ENCODE measurements around the gene EGF. TPM values are rescaled to one million over a fixed set of nuclear protein-coding genes. Genes with fewer than 3 reads are reported as not detected.
A peak's percentile ranks its signal among the peaks of the same experiment; 100 is the strongest.
"Not testable (repeated sequence)": the region's sequence is repeated elsewhere in the genome, so short reads cannot be mapped to it uniquely, and the experiment has no call there.

Gene EGF
- total RNA-seq, 2 donors from 2014 or later = 8.3 to 12.4 TPM

- ATAC-seq; DNase-seq; intact Hi-C loops (cut with DNase I): not testable (repeated sequence)
Observed at GRCh38 chr4:109949099-109949718, 36.5 kb downstream of the EGF start.

- ATAC-seq = no peak
- intact Hi-C loops (cut with DNase I) = no loop called here
- no peak for DNase-seq
Observed at GRCh38 chr4:109952612-109953011, 39.9 kb downstream of the EGF start.

DNA sequence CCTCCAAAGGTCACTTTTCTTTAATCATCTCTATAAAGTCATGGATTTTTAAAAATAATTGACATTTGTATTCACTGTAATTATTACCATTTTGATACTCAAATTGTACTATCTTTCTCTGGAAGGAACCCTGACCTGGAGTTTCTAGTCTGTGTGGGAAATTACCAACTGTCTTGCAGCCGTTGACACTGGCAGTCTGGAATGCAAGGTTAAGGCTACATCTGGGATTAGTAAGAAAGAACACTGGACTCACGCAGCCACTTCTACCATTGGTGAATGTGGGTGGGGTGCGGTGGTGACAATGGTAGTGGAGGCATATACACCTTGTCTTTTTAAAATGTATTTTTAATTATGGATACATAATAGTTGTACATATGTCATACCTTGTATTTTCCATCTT, 40.9 kb downstream of the EGF start:
- intact Hi-C loops (cut with DNase I) = no loop called here

DNA sequence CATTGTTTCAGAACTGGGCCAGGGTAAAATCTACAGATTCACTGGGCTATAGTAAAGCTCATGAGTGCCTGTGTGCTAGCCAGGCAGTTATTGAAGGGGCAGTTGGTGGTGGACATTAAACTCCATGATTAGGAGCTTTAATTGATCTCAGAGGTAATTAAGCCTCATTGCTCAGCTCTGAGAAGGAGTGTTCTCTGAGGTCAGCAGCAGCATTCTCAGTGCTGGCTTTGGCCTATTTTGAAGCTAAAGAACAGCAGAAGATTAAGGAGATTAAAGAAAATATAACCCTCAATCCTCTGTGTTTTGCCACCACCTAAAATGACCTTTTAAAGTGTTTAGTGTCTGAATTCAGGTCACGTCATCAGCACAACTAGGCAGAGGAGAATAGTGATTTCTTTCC, 42.5 kb downstream of the EGF start:
- ATAC-seq (no peak), DNase-seq (no peak)
- intact Hi-C loops (cut with DNase I) = no loop called here

More for the DNA sequence above, 40.9 kb downstream of the EGF start:
- DNase-seq (no peak), ATAC-seq (no peak)

DNA sequence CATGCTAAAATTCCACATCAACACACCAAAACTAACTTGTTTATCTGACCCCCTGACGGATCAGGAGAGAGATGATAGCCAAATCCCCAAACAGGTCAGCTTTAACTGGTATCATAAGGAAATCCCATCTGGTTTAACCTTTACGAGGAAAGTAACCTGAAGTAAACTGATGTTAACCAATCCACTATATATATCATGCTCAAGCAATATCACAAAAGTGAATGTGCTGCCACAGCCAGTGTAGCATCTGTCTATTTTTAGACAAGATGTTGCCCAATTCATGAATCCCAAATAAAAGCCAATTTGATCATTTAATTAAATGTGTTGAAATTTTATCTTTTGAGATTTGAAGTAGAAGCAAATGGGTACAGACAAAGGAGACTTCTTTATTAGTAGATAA, 44.5 kb downstream of the EGF start:
- intact Hi-C loops (cut with DNase I) = no loop called here
- ATAC-seq (no peak), DNase-seq (no peak)

GRCh38 chr4:109959195-109959594, 46.5 kb downstream of the EGF start:
- DNase-seq (no peak), ATAC-seq (no peak)
- intact Hi-C loops (cut with DNase I) = no loop called here

- DNase-seq = no peak
- intact Hi-C loops (cut with DNase I) = no loop called here
- no peak for ATAC-seq
Observed at GRCh38 chr4:109962401-109962800, 49.7 kb downstream of the EGF start.

GRCh38 chr4:109966891-109967481, 54.3 kb downstream of the EGF start:
- ATAC-seq (no peak), DNase-seq (no peak)
- intact Hi-C loops (cut with DNase I) = no loop called here

- no peak for DNase-seq
- intact Hi-C loops (cut with DNase I) = no loop called here
- no peak for ATAC-seq
Observed at GRCh38 chr4:109967798-109968520, 55.3 kb downstream of the EGF start.

GRCh38 chr4:109969087-109969486, 56.4 kb downstream of the EGF start:
- intact Hi-C loops (cut with DNase I) = no loop called here
- ATAC-seq (no peak), DNase-seq (no peak)

DNA sequence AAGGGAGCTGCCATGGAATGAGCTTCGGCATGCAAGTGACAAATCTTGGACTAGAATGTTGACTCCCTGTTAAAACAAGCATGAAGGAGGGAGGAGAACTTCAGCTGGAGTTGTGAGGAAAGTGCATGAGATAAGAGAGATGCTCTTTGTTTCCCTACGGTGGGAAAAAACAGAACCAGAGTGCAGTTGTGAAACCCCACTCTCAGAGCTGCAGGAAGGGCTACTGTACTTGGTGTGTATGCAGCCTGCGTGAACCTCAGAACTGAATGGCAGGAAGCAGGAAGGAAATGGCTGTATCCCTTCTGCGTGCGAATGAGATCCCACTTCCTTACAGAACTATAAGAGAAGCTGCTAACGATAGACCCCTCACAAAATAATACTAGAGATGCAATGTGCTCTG, 57.2 kb downstream of the EGF start:
- ATAC-seq = no peak
- intact Hi-C loops (cut with DNase I) = loop anchor here in 1 of 2 donors (10.0 kb wide), 1 partner anchor 145 kb away; the partner anchor contains the start of gene RRH
- DNase-seq = no peak

- ATAC-seq (no peak), DNase-seq (no peak)
- intact Hi-C loops (cut with DNase I) = loop anchor here in 1 of 2 donors (10.0 kb wide), 1 partner anchor 148 kb away; the partner anchor contains the start of gene RRH
Observed at GRCh38 chr4:109972786-109973528, 60.3 kb downstream of the EGF start.

DNA sequence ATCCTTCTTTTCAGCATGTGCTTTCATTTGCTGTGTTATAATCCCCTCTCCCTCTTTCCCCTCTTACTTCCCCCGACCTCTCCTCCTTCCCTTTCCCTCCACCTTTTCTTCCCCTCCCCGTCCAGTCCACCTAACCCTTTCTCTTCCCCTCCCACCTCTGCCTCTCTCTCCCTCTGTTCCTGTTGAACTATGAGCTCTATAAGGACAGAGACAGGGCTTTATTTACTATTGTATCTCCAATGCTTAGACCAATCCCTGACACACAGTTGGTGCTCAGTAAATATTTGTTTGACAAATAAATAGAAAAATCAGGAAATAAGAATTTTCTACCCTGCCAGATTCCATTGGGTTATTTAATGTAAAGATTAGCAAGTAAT, 60.8 kb downstream of the EGF start:
- intact Hi-C loops (cut with DNase I) = loop anchor here in 1 of 2 donors (10.0 kb wide), 1 partner anchor 149 kb away; the partner anchor contains the start of gene RRH
- ATAC-seq (no peak), DNase-seq (no peak)

DNA sequence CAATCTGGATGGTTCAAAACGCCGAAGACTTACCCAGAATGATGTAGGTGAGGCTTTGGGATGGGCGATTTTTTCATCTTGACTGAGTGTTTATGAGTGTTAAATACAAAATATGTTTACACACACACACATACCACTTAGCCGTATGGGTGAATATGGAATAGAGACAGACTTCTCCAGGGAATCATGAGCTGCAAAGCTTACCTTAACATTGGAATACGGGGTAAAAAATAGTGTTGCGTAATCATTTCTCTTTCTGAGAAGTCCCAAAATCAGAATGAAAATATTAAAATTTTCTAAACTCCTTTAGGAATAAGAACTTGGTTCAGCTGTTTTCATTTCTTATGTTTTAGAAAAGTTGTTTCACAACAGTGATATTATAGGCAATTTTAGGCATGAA, 63.5 kb downstream of the EGF start:
- intact Hi-C loops (cut with DNase I) = loop anchor here (5.0 to 10.0 kb wide), 3 partner anchors 151 to 554 kb away; partner anchors contain the start of genes CASP6 (in 1 of the 2) and RRH (in 1 of the 2)
- no peak for ATAC-seq

DNA sequence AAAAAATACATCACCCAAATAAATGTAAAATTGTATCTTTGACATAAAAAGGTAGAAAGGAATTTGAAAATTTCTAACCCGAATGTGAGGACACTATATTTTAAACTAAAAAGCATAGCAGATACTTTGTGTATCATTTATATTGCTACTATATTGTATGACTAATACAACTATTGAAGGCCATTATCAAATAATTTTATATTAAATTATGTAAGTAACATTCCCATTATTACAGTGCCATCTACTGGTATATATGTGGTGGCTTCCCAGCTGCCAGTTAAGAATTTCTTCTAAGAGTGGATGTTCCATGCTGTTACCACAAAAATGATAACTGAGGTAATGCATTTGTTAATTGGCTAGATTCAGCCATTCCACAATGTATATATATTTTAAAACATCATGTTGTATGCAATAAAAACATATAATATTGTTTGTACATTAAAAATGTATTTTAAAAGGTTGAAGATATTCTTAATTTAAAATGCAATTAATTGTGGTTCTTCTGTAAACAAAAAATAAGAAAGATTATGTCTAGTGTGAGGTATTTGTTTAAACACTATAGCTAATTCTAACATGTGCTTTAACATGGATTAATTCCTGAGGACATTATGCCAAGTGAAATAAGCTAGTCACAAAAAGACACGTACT, 65.3 kb downstream of the EGF start:
- intact Hi-C loops (cut with DNase I) = loop anchor here (5.0 to 10.0 kb wide), 3 partner anchors 153 to 556 kb away; partner anchors contain the start of genes CASP6 (in 1 of the 2) and RRH (in 1 of the 2)
- ATAC-seq (peak in 1 of 2 donors; percentile 19), DNase-seq (no peak)

More for the DNA sequence above, 63.5 kb downstream of the EGF start:
- DNase-seq = no peak

- ATAC-seq (no peak), DNase-seq (no peak)
- intact Hi-C loops (cut with DNase I) = loop anchor here (5.0 to 10.0 kb wide), 3 partner anchors 154 to 557 kb away; partner anchors contain the start of genes CASP6 (in 1 of the 2) and RRH (in 1 of the 2)
Observed at GRCh38 chr4:109978704-109979454, 66.2 kb downstream of the EGF start.

- no peak for DNase-seq
- intact Hi-C loops (cut with DNase I) = loop anchor here (5.0 to 10.0 kb wide), 3 partner anchors 155 to 558 kb away; partner anchors contain the start of genes CASP6 (in 1 of the 2) and RRH (in 1 of the 2)
- peak in 1 of 2 donors; percentile 86 for ATAC-seq
Observed at GRCh38 chr4:109979920-109980717, 67.4 kb downstream of the EGF start.

Measured in left cardiac atrium (tissue), 4 donors.